Smooth muscle cell of the pulmonary artery (primary cell): Measurements from ENCODE around the gene KRTAP5-4. TPM values are rescaled to one million over a fixed set of nuclear protein-coding genes. Genes with fewer than 3 reads are reported as not detected.

Experiments
- total RNA-seq: library from RNA; depleted of rRNA; stranded (reverse); fragments of >200 nt; gene quantifications from 2 replicates; pipeline ENCODE4 v1.2.3, GENCODE V29; 2014

The KRTAP5-4 gene
- total RNA-seq: not detected in 2 replicates

GRCh38 chr11:1622086-1622485 is at the start of gene KRTAP5-4:
Gene KRTAP5-4 (minus strand): TSS chr11:1622138. CDS start chr11:1622093, 45 bp downstream.

GRCh38 chr11:1629326-1630185 is 7.6 kb upstream of the KRTAP5-4 start, which contains the start of gene KRTAP5-5:
Gene KRTAP5-5 (plus strand): TSS chr11:1629775. CDS start chr11:1629841, 66 bp downstream.

GRCh38 chr11:1608363-1608762 is 13.6 kb downstream of the KRTAP5-4 start, which contains the start of gene KRTAP5-3:
Gene KRTAP5-3 (minus strand): TSS chr11:1608463. CDS start chr11:1608385, 78 bp downstream.

GRCh38 chr11:1597994-1598380 is 24.0 kb downstream of the KRTAP5-4 start, which contains the start of gene KRTAP5-2:
Gene KRTAP5-2 (minus strand): TSS chr11:1598294. CDS start chr11:1598250, 44 bp downstream.

GRCh38 chr11:1584661-1585370 is 37.1 kb downstream of the KRTAP5-4 start, which contains the start of gene KRTAP5-1:
Gene KRTAP5-1 (minus strand): TSS chr11:1585283. CDS start chr11:1585249, 34 bp downstream.

GRCh38 chr11:1572197-1573076 is 49.5 kb downstream of the KRTAP5-4 start, which contains the start of gene DUSP8:
Gene DUSP8 (minus strand): TSS chr11:1572271. CDS start chr11:1565826, 6,445 bp downstream.

Other genes with a start within 250 kb of the KRTAP5-4 start
- gene BRSK2, start 232.2 kb downstream of the KRTAP5-4 start, total RNA-seq: 0.46 and 1.1 TPM in 2 replicates
- 25.5 and 31.0 TPM in 2 replicates for gene MOB2, start 135.4 kb downstream of the KRTAP5-4 start, total RNA-seq
- gene DUSP8, start 49.9 kb downstream of the KRTAP5-4 start, total RNA-seq: 0.78 and 1.2 TPM in 2 replicates
- gene KRTAP5-1, start 36.9 kb downstream of the KRTAP5-4 start, total RNA-seq: not detected in 2 replicates
- gene KRTAP5-2, start 23.8 kb downstream of the KRTAP5-4 start, total RNA-seq: not detected in 2 replicates
- not detected in 2 replicates for gene KRTAP5-3, start 13.7 kb downstream of the KRTAP5-4 start, total RNA-seq
- gene KRTAP5-5, start 7.6 kb upstream of the KRTAP5-4 start, total RNA-seq: not detected in 2 replicates
- gene KRTAP5-6, start 75.1 kb upstream of the KRTAP5-4 start, total RNA-seq: not detected in 2 replicates
- gene IFITM10, start 128.5 kb upstream of the KRTAP5-4 start, total RNA-seq: 1.9 and 2.7 TPM in 2 replicates
- gene CTSD, start 141.8 kb upstream of the KRTAP5-4 start, total RNA-seq: 782 and 876 TPM in 2 replicates
- 0.07 TPM in 2 replicates for gene SYT8, start 212.9 kb upstream of the KRTAP5-4 start, total RNA-seq
- not detected in 2 replicates for gene TNNI2, start 216.8 kb upstream of the KRTAP5-4 start, total RNA-seq
- 0.66 and 4.7 TPM in 2 replicates for gene LSP1, start 230.9 kb upstream of the KRTAP5-4 start, total RNA-seq